ENCODE data around the gene MIB1. TPM values are rescaled to one million over a fixed set of nuclear protein-coding genes. Genes with fewer than 3 reads are reported as not detected.

Gene MIB1
- total and polyA plus RNA-seq, 2 experiments from 2014 or later = 8.3 to 62.3 TPM

- Histone ChIP-seq H3K4me3 (no peak overlapping the region), H3K9me2 (replicated peaks; ENCODE audit: insufficient read depth) (no peaks in the 10 kb centered on the region), H2AFZ (no peak overlapping the region), H3K4me2 (no peak overlapping the region), H3K79me2 (peaks cover 3% of the 10 kb centered on the region), H3K27ac (no peak overlapping the region), H3K4me1 (ENCODE audit: insufficient read depth) (no peaks in the 10 kb centered on the region), H4K20me1 (ENCODE audit: insufficient read depth, poor library complexity, severe bottlenecking) (no peaks in the 10 kb centered on the region), H3K9me3 (ENCODE audit: low read depth) (no peaks in the 10 kb centered on the region), H3K36me3 (replicated peaks; ENCODE audit: insufficient read depth, low read depth) (no peaks in the 10 kb centered on the region), H3K27me3 (no peaks in the 10 kb centered on the region)
- TF ChIP-seq CTCF (IDR thresholded peaks at IDR 0.05; ENCODE audit: poor library complexity) = no peak
- TF ChIP-seq EZH2 (IDR thresholded peaks at IDR 0.05; ENCODE audit: borderline replicate concordance) = no peak
- TF ChIP-seq EZH2phosphoT487 (IDR thresholded peaks at IDR 0.05; ENCODE audit: low read depth, severe bottlenecking, unreplicated experiment) = no peak
- 63% methylated on average over 1 of the region's 1 CpG for WGBS (ENCODE audit: low lambda C conversion rate, missing lambda C conversion rate)
- DNase-seq (ENCODE audit: low spot score) = no peak
Observed at GRCh38 chr18:21918693-21919092, 178.1 kb downstream of the MIB1 start.

MicroRNAs encoded within 50 kb of the gene (microRNA counts, 767-probe panel; counts per million panel counts)
- microRNA hsa-miR-1 (not detected), microRNA hsa-miR-133a (not detected)

Small RNAs within 50 kb of the gene (small RNA-seq; reads per million reads assigned to genes)
- gene AC103987.3 = not detected
- not detected for gene RF00019
- gene RF00045 = not detected
- gene RF01241 = not detected
- gene RN7SL233P = not detected
- gene RNU6-1038P = not detected

Other genes starting within 250 kb of the MIB1 start
- gene ESCO1, start 140.1 kb upstream of the MIB1 start, total RNA-seq = 20.7 and 22.0 TPM in 2 replicates
- 10.9 and 12.9 TPM in 2 replicates for gene ESCO1, start 140.1 kb upstream of the MIB1 start, polyA plus RNA-seq
- gene SNRPD1, start 128.5 kb upstream of the MIB1 start, total RNA-seq = 15.5 and 15.7 TPM in 2 replicates
- 123 and 166 TPM in 2 replicates for gene SNRPD1, start 128.5 kb upstream of the MIB1 start, polyA plus RNA-seq
- 51.6 and 60.1 TPM in 2 replicates for gene ABHD3, start 36.0 kb upstream of the MIB1 start, total RNA-seq
- gene ABHD3, start 36.0 kb upstream of the MIB1 start, polyA plus RNA-seq = 45.0 and 45.9 TPM in 2 replicates

Measured in hepatocyte (in vitro differentiated cells).